ENCODE data around the gene RPS6KL1. TPM values are rescaled to one million over a fixed set of nuclear protein-coding genes. Genes with fewer than 3 reads are reported as not detected.

RPS6KL1 gene
- total RNA-seq, 1 experiment from 2014 or later, result 4.2 TPM

- ChIA-PET CTCF (interaction anchor here (0.8 to 8.0 kb wide), 4 partner anchors 14 to 255 kb away, joined by 3 to 128 read pairs (median 14); no protein-coding TSS in a partner anchor), POLR2A (ENCODE audit: unreplicated experiment) (no interaction called here)
- H3F3A ChIP-seq (ENCODE audit: insufficient read depth, low read depth), result peaks cover 24% of the 10 kb centered on the region; the same call in 1 of the 2 replicates
- no peak for TF ChIP-seq EZH2 (IDR thresholded peaks at IDR 0.05; ENCODE audit: low read depth)
- no peak for TF ChIP-seq CTCF (conservative IDR thresholded peaks at IDR 0.05)
- no peaks in the 10 kb centered on the region for H3K79me2 ChIP-seq (ENCODE audit: low read depth)
- H3K27ac ChIP-seq, result no peak overlapping the region
- H3K4me2 ChIP-seq, result no peak overlapping the region
- no peak for DNase-seq
- no peaks in the 10 kb centered on the region for H3K9me3 ChIP-seq (ENCODE audit: insufficient read depth, low read depth)
- no peak overlapping the region for H3K4me3 ChIP-seq
- no peaks in the 10 kb centered on the region for H4K20me1 ChIP-seq (ENCODE audit: insufficient read depth)
- no TSS peak for BruUV-seq (replicated peaks)
- no peaks in the 10 kb centered on the region for H3K4me1 ChIP-seq (replicated peaks; ENCODE audit: insufficient read depth)
- no peak overlapping the region for H2AFZ ChIP-seq
- peaks cover 18% of the 10 kb centered on the region for H3K27me3 ChIP-seq (ENCODE audit: insufficient read depth, low read depth)
- no peaks in the 10 kb centered on the region for H3K9me2 ChIP-seq (ENCODE audit: insufficient read depth)
- intact Hi-C loops (cut with micrococcal nuclease; ENCODE audit: unreplicated experiment), result no loop called here
- H3K36me3 ChIP-seq (ENCODE audit: low read depth), result no peaks in the 10 kb centered on the region
These were observed 59.8 kb downstream of the RPS6KL1 start for GRCh38 chr14:74863274-74863673.

- no peaks in the 10 kb centered on the region for H3K9me2 ChIP-seq (ENCODE audit: insufficient read depth)
- H3K79me2 ChIP-seq (ENCODE audit: low read depth), result no peaks in the 10 kb centered on the region
- TF ChIP-seq EZH2 (IDR thresholded peaks at IDR 0.05; ENCODE audit: low read depth) (no peak), CTCF (conservative IDR thresholded peaks at IDR 0.05) (no peak)
- H2AFZ ChIP-seq, result no peak overlapping the region
- H3K36me3 ChIP-seq (ENCODE audit: low read depth), result no peaks in the 10 kb centered on the region
- H3K27me3 ChIP-seq (ENCODE audit: insufficient read depth, low read depth), result peaks cover 5% of the 10 kb centered on the region; the same call in 1 of the 2 replicates
- DNase-seq, result no peak
- H4K20me1 ChIP-seq (ENCODE audit: insufficient read depth), result no peaks in the 10 kb centered on the region
- ChIA-PET POLR2A (ENCODE audit: unreplicated experiment) (interaction anchor here (0.5 kb wide), 2 partner anchors 84 to 158 kb away, joined by 3 to 4 read pairs; no protein-coding TSS in a partner anchor), CTCF (interaction anchor here (0.6 to 8.0 kb wide), 14 partner anchors 9 to 471 kb away, joined by 3 to 128 read pairs (median 4); partner anchors contain the start of genes RPS6KL1 and ZC2HC1C)
- no peak overlapping the region for H3K27ac ChIP-seq
- peaks cover 27% of the 10 kb centered on the region; the same call in 1 of the 2 replicates for H3F3A ChIP-seq (ENCODE audit: insufficient read depth, low read depth)
- no peak overlapping the region for H3K4me3 ChIP-seq
- H3K4me2 ChIP-seq, result no peak overlapping the region
- H3K9me3 ChIP-seq (ENCODE audit: insufficient read depth, low read depth), result no peaks in the 10 kb centered on the region
- TSS peak; percentile 9 for BruUV-seq (replicated peaks)
- intact Hi-C loops (cut with micrococcal nuclease; ENCODE audit: unreplicated experiment), result loop anchor here (1.0 to 2.0 kb wide), 7 partner anchors 44 to 442 kb away; no protein-coding TSS in a partner anchor
- no peaks in the 10 kb centered on the region for H3K4me1 ChIP-seq (replicated peaks; ENCODE audit: insufficient read depth)
These were observed 61.3 kb downstream of the RPS6KL1 start for GRCh38 chr14:74861734-74862090.

GRCh38 chr14:74860899-74861733, 61.9 kb downstream of the RPS6KL1 start:
- intact Hi-C loops (cut with micrococcal nuclease; ENCODE audit: unreplicated experiment), result loop anchor here (1.0 to 2.0 kb wide), 7 partner anchors 44 to 442 kb away; no protein-coding TSS in a partner anchor
- no peak overlapping the region for H2AFZ ChIP-seq
- no peaks in the 10 kb centered on the region for H3K9me3 ChIP-seq (ENCODE audit: insufficient read depth, low read depth)
- DNase-seq, result peak; percentile 73 to 96
- H3K27ac ChIP-seq, result no peak overlapping the region
- peaks cover 5% of the 10 kb centered on the region; the same call in 1 of the 2 replicates for H3K4me1 ChIP-seq (replicated peaks; ENCODE audit: insufficient read depth)
- H3F3A ChIP-seq (ENCODE audit: insufficient read depth, low read depth), result peaks cover 27% of the 10 kb centered on the region; the same call in 1 of the 2 replicates
- H4K20me1 ChIP-seq (ENCODE audit: insufficient read depth), result no peaks in the 10 kb centered on the region
- CTCF ChIA-PET, result interaction anchor here (0.5 to 8.0 kb wide), 43 partner anchors 9 to 1868 kb away, joined by 3 to 128 read pairs (median 4); partner anchors contain the start of genes ABCD4, RPS6KL1 and ZC2HC1C
- H3K79me2 ChIP-seq (ENCODE audit: low read depth), result no peaks in the 10 kb centered on the region
- no TSS peak for BruUV-seq (replicated peaks)
- H3K27me3 ChIP-seq (ENCODE audit: insufficient read depth, low read depth), result no peaks in the 10 kb centered on the region
- H3K4me3 ChIP-seq, result no peak overlapping the region
- H3K36me3 ChIP-seq (ENCODE audit: low read depth), result no peaks in the 10 kb centered on the region
- POLR2A ChIA-PET (ENCODE audit: unreplicated experiment), result interaction anchor here (0.5 to 0.8 kb wide), 5 partner anchors 17 to 434 kb away, joined by 3 to 6 read pairs (median 4); no protein-coding TSS in a partner anchor
- H3K4me2 ChIP-seq, result no peak overlapping the region
- no peaks in the 10 kb centered on the region for H3K9me2 ChIP-seq (ENCODE audit: insufficient read depth)
- no peak for TF ChIP-seq EZH2 (IDR thresholded peaks at IDR 0.05; ENCODE audit: low read depth)
- TF ChIP-seq CTCF (conservative IDR thresholded peaks at IDR 0.05), result peak; percentile 99

All from PC-9 (cell line).